Natural killer cell treated with Interleukin-12 subunit alpha and Interleukin-12 subunit beta and Interleukin-15 and Interleukin-18, amount 100 ng/mL, for 72 hours (primary cell): ENCODE measurements around the gene IFT81. TPM values are rescaled to one million over a fixed set of nuclear protein-coding genes. Genes with fewer than 3 reads are reported as not detected.

Experiments
- ATAC-seq, 2 donors: fragments of 150-1000 bp; cut with Tn5 transposase in 1 of 2; sonication (Bioruptor Pico), chemical (Tn5 transposase) in 1 of 2; 2 replicates each; pipeline ENCODE4 v1.10.0; 2021
- DNase-seq: peaks from one replicate; pipeline ENCODE4 v3.0.0; 2022; ENCODE audit warnings: low spot score
- H3K27ac Mint-ChIP-seq, 2 donors: 1 replicate in 1 of 2; 2 replicates in 1 of 2; pipeline ENCODE4 v1.8.0; 2022; ENCODE audit warnings: mixed read lengths in 2 of 2, mild to moderate bottlenecking in 1 of 2, moderate library complexity in 1 of 2
- H3K27me3 Mint-ChIP-seq, 2 donors: 1 replicate in 1 of 2; 2 replicates in 1 of 2; pipeline ENCODE4 v1.8.0; 2022; ENCODE audit warnings: mixed read lengths in 2 of 2
- H3K36me3 Mint-ChIP-seq: one replicate; pipeline ENCODE4 v1.8.0; 2022; ENCODE audit warnings: mixed read lengths
- H3K4me1 Mint-ChIP-seq, 2 donors: 1 replicate in 1 of 2; 2 replicates in 1 of 2; pipeline ENCODE4 v1.8.0; 2022; ENCODE audit warnings: low read depth in 2 of 2, mixed read lengths in 2 of 2, mild to moderate bottlenecking in 1 of 2
- H3K4me3 Mint-ChIP-seq: one replicate; pipeline ENCODE4 v1.8.0; 2022; ENCODE audit warnings: mixed read lengths
- H3K9me3 Mint-ChIP-seq: 2 replicates; pipeline ENCODE4 v1.8.0; 2022; ENCODE audit warnings: mixed read lengths
- total RNA-seq, 2 donors: library from RNA; stranded (reverse); gene quantifications; one replicate each; pipeline ENCODE4 v1.2.3, GENCODE V29; 2022

IFT81 gene
- total RNA-seq, 2 donors from 2014 or later: 2.3 to 3.5 TPM

GRCh38 chr12:110156766-110157165 lies 32.6 kb downstream of the IFT81 start:
- no peak overlapping the region for H3K4me3 Mint-ChIP-seq
- no peak for ATAC-seq
- peaks cover 16% of the 10 kb centered on the region for H3K36me3 Mint-ChIP-seq
- DNase-seq: no peak
- H3K4me1 Mint-ChIP-seq: peaks cover 3 to 5% of the 10 kb centered on the region in 2 donors
- H3K27me3 Mint-ChIP-seq: no peaks in the 10 kb centered on the region
- no peak overlapping the region for H3K27ac Mint-ChIP-seq
- peaks cover 5% of the 10 kb centered on the region for H3K9me3 Mint-ChIP-seq

- H3K27ac Mint-ChIP-seq: no peak overlapping the region
- peaks cover 16% of the 10 kb centered on the region for H3K36me3 Mint-ChIP-seq
- no peak for ATAC-seq
- H3K9me3 Mint-ChIP-seq: peaks cover 5% of the 10 kb centered on the region
- no peaks in the 10 kb centered on the region for H3K27me3 Mint-ChIP-seq
- no peak overlapping the region for H3K4me3 Mint-ChIP-seq
- no peak for DNase-seq
- peaks cover 3 to 5% of the 10 kb centered on the region in 2 donors for H3K4me1 Mint-ChIP-seq
Measured at GRCh38 chr12:110157539-110157938, 33.4 kb downstream of the IFT81 start.

GRCh38 chr12:110159671-110160245 lies 35.6 kb downstream of the IFT81 start:
- Mint-ChIP-seq H3K9me3 (peaks cover 5% of the 10 kb centered on the region), H3K27ac (no peak overlapping the region), H3K36me3 (peaks cover 16% of the 10 kb centered on the region), H3K27me3 (no peaks in the 10 kb centered on the region), H3K4me3 (no peak overlapping the region), H3K4me1 (peaks cover 3 to 5% of the 10 kb centered on the region in 2 donors)
- ATAC-seq (no peak), DNase-seq (no peak)

GRCh38 chr12:110165540-110166159 lies 41.5 kb downstream of the IFT81 start:
- ATAC-seq: no peak

GRCh38 chr12:110168732-110169455 lies 44.7 kb downstream of the IFT81 start:
- no peaks in the 10 kb centered on the region for H3K9me3 Mint-ChIP-seq
- ATAC-seq: no peak

More at GRCh38 chr12:110165540-110166159, 41.5 kb downstream of the IFT81 start:
- no peak overlapping the region for H3K4me3 Mint-ChIP-seq
- no peak overlapping the region for H3K27ac Mint-ChIP-seq
- H3K4me1 Mint-ChIP-seq: no peaks in the 10 kb centered on the region
- no peaks in the 10 kb centered on the region for H3K36me3 Mint-ChIP-seq
- no peak for DNase-seq
- no peaks in the 10 kb centered on the region for H3K27me3 Mint-ChIP-seq
- no peaks in the 10 kb centered on the region for H3K9me3 Mint-ChIP-seq

GRCh38 chr12:110170535-110171185 lies 46.5 kb downstream of the IFT81 start:
- H3K27me3 Mint-ChIP-seq: no peaks in the 10 kb centered on the region
- H3K9me3 Mint-ChIP-seq: no peaks in the 10 kb centered on the region
- no peak overlapping the region for H3K27ac Mint-ChIP-seq
- H3K4me3 Mint-ChIP-seq: no peak overlapping the region
- no peaks in the 10 kb centered on the region for H3K36me3 Mint-ChIP-seq
- no peaks in the 10 kb centered on the region for H3K4me1 Mint-ChIP-seq
- DNase-seq (no peak), ATAC-seq (no peak)

More at GRCh38 chr12:110168732-110169455, 44.7 kb downstream of the IFT81 start:
- no peak overlapping the region for H3K4me3 Mint-ChIP-seq
- H3K27me3 Mint-ChIP-seq: no peaks in the 10 kb centered on the region
- no peaks in the 10 kb centered on the region for H3K36me3 Mint-ChIP-seq
- DNase-seq: no peak
- no peak overlapping the region for H3K27ac Mint-ChIP-seq
- no peaks in the 10 kb centered on the region for H3K4me1 Mint-ChIP-seq

- DNase-seq (no peak), ATAC-seq (no peak)
- Mint-ChIP-seq H3K4me1 (no peaks in the 10 kb centered on the region), H3K36me3 (no peaks in the 10 kb centered on the region), H3K27me3 (no peaks in the 10 kb centered on the region), H3K9me3 (no peaks in the 10 kb centered on the region), H3K27ac (no peak overlapping the region), H3K4me3 (no peak overlapping the region)
Measured at GRCh38 chr12:110171186-110171538, 47.0 kb downstream of the IFT81 start.

- Mint-ChIP-seq H3K9me3 (no peaks in the 10 kb centered on the region), H3K4me1 (no peaks in the 10 kb centered on the region), H3K27me3 (no peaks in the 10 kb centered on the region), H3K4me3 (no peak overlapping the region), H3K27ac (no peak overlapping the region), H3K36me3 (no peaks in the 10 kb centered on the region)
- no peak for DNase-seq
- no peak for ATAC-seq
Measured at GRCh38 chr12:110171636-110172035, 47.5 kb downstream of the IFT81 start.

GRCh38 chr12:110174373-110174996 lies 50.3 kb downstream of the IFT81 start:
- Mint-ChIP-seq H3K4me1 (no peaks in the 10 kb centered on the region), H3K27me3 (no peaks in the 10 kb centered on the region), H3K36me3 (no peaks in the 10 kb centered on the region), H3K9me3 (no peaks in the 10 kb centered on the region), H3K27ac (no peak overlapping the region), H3K4me3 (no peak overlapping the region)
- no peak for ATAC-seq
- DNase-seq: no peak

- Mint-ChIP-seq H3K36me3 (no peaks in the 10 kb centered on the region), H3K4me3 (no peak overlapping the region), H3K9me3 (no peaks in the 10 kb centered on the region), H3K4me1 (no peaks in the 10 kb centered on the region), H3K27me3 (no peaks in the 10 kb centered on the region), H3K27ac (no peak overlapping the region)
- DNase-seq (no peak), ATAC-seq (no peak)
Measured at GRCh38 chr12:110175201-110175600, 51.0 kb downstream of the IFT81 start.

- Mint-ChIP-seq H3K4me1 (no peaks in the 10 kb centered on the region), H3K36me3 (no peaks in the 10 kb centered on the region), H3K27me3 (no peaks in the 10 kb centered on the region), H3K9me3 (no peaks in the 10 kb centered on the region), H3K27ac (no peak overlapping the region), H3K4me3 (no peak overlapping the region)
- ATAC-seq (no peak), DNase-seq (no peak)
Measured at GRCh38 chr12:110176745-110177144, 52.6 kb downstream of the IFT81 start.

- Mint-ChIP-seq H3K9me3 (no peaks in the 10 kb centered on the region), H3K4me1 (no peaks in the 10 kb centered on the region), H3K36me3 (no peaks in the 10 kb centered on the region), H3K27me3 (no peaks in the 10 kb centered on the region), H3K27ac (no peak overlapping the region), H3K4me3 (no peak overlapping the region)
- DNase-seq (no peak), ATAC-seq (no peak)
Measured at GRCh38 chr12:110179291-110179690, 55.1 kb downstream of the IFT81 start.

GRCh38 chr12:110180591-110181005 lies 56.4 kb downstream of the IFT81 start:
- no peaks in the 10 kb centered on the region for H3K4me1 Mint-ChIP-seq

More at GRCh38 chr12:110180591-110181005, 56.4 kb downstream of the IFT81 start:
- DNase-seq: no peak
- ATAC-seq: no peak
- Mint-ChIP-seq H3K27me3 (no peaks in the 10 kb centered on the region), H3K27ac (no peak overlapping the region), H3K9me3 (no peaks in the 10 kb centered on the region), H3K36me3 (no peaks in the 10 kb centered on the region), H3K4me3 (no peak overlapping the region)
